ENCODE measurements around the gene TWIST2.

The TWIST2 gene

DNA sequence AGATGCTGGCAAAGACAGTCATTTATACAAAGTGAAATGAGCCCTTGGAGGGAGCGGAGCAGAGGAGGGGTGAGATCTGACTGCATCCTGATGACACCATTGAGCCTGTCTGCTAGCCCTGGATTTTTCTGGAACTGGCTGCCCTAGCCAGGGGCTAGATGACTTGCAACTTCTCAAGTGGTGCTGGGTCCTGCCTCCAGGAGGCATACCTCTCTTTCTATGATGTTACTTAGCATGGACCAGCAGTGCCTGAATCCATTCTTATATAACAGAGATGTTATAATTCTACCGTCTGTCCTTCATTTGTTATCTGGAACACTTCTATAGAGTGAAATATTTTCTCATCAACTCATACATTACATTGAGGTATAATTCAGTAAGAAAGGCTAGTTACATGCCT lies 8.5 kb upstream of the TWIST2 start:
- no peak for DNase-seq

DNA sequence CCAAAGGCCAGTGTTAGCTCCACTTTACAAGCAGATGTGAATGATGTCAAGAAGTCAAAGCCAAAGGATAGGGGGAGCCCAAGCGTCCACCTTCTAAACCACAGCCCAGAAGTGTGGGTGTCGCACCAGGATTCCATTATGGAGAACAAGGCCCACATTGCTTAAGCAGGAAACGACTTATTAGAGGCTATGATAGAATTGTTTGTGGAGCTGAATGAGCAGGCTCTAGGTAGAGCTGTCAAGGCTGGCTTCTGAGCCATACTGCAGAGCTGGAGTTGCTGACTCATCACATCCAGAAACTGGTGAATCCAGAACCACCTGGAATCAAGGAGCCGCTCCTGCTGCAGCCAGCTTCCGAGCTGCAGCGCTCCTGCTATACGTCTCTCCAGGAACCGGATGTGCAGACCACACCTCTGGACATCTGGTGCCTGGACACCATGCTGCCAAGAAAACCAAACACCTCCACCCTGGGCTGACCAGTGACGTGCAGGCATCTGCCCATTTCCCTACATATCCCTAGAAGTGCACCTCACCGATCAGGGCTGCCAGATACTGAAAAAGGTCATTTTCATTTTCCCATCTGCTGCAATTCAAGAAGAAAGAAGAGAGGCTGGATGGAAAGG lies 6.2 kb upstream of the TWIST2 start:
- DNase-seq: no peak

DNA sequence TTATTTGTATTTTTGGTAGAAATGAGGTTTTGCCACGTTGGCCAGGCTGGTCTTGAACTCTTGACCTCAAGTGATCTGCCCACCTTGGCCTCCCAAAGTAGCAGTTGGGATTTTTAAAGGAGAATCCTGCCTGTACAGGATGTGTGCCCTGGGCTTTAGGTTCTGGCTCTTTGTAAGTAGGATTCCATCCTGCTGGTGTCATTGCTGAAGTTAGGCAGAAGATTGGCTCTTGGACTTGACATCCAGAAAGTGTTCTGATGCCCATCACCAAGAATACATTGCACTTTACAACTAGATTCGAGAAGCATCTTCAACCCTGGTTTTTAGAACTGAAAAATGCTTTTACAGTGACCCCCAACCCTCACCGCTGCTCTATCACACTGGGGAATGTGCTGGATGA lies 4.4 kb upstream of the TWIST2 start:
- no peak for DNase-seq

DNA sequence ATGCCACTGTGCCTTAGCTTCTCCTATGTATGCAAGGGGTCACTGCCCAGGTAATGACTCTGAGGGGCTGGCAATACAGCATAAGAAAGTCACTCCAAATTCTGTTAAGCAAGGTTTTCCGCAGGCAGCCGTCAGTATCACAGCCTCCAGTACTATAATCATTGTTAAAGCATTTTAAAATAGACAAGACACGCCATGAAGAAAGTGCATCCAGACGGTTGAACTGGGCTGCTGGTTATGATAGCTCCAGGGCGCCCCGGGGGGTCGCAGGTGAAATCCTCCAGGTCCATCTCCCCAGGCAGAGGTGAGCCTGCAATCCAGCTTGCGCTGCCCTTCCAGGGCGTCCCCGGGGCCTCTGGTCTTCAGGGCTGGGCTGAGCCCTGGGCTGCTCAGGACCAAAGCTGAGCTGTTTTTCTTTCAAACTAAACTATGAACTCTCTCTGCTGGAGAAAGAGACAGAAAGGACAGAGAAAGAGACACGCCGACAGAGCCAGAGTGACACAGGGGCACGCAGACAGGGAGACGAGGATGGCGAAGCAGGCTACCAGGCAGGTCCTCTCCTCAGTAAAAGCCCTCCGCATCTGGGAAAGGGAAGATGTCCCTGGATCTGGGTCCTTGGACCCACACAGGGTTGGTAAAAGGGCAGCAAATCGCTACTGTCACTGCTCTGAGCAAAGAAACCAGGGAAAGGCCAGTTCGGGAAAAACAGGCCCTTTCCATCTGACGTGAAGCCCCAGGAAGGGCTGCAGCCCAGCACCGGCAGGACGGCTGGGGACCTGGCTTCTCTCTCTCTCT lies 2.1 kb upstream of the TWIST2 start:
- DNase-seq: no peak

DNA sequence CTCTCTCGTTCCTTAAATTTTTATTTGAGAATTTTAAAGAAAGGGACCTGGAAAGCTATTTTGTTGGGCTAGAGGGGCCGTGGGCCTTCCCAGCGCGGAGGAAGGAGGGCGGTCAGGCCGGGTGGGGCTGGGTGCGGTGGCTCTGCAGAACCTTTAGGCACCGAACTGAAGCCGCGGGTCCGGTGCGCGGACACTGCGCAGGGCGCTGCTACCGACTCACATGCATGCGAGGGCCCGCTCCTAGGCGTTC lies 1.6 kb upstream of the TWIST2 start:
- DNase-seq: no peak

DNA sequence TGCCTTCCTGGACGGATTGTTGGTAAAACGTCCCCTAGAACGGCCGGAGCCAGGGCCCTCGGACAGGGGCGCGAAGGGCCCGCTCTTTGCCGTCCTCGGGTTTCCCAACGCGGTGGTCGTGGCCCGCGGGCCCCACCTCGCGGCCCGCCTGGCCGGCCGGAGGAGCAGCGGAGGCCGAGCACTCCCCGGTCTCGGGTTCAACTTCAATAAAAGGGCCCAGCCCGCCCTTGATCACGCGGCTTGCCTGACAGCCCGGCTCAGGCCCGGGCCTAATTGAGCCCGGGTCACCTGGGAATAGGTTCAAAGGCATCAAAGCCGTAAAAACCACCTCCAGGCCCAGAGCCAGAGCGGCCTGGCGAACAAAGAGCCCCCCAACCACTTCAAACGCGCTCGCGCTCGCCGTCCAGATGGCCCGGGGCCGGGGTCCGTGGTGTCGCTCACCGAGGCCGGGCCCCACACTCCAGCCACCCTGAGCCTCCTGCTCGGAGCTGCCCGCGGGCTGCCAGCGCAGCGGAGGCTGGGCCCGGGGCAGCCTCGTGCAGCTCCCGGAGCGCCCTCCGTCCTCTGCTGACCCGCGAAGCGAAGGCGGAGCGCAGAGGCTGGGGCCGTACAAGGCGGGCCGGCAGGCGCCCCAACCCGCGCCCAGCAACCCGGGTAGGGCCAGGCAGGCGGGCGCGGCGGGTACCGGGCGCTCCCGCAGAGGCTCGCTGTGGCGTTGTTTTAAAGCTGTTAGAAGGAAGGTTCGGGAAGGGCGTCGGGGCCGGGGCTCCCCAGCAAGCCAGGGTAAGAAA lies 1.1 kb upstream of the TWIST2 start:
- DNase-seq: no peak

DNA sequence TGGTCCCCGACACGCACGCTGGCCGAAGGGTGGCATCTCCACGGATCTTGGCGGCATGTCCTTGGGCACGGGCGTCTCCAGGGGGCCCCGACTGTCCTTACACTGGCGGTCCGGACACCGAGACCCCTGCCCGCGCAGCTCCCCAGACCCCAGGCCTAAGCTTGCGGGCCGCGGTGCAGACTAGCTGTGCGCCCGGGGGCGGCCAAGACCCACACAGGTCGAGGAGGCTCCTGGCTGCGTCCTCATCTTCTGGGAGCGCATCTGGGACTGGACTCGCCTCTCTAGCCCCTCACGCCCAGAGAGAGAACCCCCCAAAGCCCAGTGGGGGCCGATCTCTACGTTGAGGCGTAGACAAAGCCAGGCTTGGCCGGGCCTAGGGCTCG lies 475 bp upstream of the TWIST2 start:
- DNase-seq: no peak

DNA sequence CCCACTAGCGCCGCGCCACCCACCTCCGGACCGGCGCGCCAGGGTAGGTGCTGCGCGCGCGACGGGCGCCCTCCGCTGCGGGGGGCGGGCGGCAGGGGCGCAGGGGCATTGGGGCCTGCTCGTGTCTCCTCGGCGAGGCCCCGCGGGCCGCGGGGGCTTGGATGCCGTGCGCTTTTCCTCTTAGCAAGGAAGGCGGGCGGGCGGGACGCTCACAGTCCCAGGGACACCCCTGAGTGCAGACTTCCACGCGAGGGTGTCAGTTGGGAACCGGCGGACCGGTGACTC lies 748 bp downstream of the TWIST2 start:
- no peak for DNase-seq

DNA sequence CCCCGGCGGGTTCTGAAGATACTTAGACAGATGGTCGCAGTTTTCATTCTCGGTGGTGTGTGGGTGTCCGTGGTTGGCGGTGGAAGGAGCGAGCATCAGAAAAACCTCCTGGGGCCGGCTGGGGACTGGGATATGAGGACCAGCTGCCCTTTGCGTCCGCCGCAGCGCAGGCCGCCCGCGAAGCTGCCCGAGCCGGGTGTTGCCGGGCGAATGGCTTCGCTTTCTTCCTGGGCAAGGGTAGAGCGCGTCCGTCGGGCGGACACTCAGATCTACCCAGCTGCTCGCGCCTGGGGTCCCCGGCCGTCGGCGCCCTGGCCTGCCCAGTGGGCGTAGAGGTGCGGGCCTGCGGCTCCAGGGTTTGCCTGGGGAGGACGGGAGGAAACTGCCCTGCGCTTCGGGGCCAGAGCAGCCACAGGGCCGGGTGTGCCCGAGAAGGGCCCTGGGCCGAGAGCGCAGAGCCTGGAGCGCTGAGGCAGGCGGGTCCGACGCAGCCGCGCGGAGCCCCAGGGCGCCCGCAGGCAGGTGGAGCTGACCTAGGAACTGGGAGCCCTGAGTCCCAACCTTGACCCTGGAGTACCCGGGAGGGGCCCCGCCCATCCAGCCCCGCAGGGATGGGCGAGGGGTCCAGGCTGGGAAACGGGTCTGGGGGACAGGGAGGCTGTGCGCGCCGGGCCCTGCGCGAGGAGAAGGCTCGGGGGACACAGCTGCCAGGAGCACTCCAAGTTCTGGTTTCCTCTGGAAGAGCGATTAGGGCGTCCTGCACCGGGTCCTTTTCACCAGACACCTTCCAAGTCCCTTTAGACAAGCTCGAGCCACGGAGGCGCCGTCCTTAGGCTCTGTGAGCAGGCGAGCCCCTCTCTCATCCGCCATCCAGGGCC lies 1.3 kb downstream of the TWIST2 start:
- DNase-seq: no peak

DNA sequence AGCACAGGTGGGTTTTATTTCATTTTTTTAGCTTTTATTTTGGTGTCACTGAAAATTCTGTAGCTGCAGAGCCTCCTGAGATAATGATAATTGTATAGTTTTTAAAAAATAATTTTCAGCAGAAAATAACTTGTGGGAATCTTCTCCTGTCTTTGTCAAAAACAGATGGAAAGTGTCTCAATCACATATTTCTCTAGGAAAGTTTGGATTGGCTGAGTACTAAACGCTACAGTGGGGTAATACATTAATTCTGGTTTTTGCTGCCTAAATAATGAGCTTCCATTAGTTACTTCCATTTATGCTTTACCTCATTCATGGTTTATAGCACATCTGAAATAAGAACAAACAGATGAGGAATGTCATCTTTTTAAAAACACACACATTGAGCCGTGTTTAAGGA lies 2.2 kb downstream of the TWIST2 start:
- no peak for DNase-seq

DNA sequence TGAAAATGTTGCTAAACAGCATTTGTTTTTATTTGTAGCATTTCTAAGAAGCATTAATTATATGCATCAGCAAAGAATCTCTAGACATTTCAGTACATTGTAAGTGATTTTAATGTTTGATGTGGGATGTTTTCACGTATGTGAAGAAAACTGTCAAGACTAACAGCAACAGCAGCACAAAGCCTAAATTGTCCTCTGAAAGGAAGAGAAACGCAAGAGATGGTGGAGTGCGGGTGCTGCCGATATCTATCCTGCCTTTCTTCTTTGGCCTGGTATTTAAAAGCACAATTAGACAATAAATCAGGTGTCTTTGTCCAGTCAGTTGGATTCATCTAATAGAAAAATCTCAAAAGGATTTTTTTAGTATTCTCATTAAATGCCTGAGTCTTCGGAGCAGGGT lies 3.1 kb downstream of the TWIST2 start:
- no peak for DNase-seq

DNA sequence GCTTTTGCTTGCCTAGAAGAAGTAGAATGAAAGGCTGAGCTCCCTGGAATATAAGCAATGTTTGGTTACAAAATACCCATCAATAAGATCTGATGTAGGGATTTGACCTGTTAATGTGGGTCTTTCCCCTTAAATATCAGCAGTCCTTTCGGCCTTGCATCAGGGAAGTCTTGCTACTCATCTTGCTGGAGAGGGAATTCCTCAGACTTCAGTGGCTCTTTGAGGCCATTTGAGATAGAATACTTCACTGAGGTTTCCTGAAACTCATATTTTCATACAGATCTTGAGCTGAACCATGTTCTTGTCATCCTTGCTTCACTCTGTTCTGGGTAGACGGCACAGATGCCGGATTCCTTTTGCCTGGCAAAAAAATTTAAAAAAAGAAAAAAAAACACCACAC lies 3.9 kb downstream of the TWIST2 start:
- DNase-seq: no peak

DNA sequence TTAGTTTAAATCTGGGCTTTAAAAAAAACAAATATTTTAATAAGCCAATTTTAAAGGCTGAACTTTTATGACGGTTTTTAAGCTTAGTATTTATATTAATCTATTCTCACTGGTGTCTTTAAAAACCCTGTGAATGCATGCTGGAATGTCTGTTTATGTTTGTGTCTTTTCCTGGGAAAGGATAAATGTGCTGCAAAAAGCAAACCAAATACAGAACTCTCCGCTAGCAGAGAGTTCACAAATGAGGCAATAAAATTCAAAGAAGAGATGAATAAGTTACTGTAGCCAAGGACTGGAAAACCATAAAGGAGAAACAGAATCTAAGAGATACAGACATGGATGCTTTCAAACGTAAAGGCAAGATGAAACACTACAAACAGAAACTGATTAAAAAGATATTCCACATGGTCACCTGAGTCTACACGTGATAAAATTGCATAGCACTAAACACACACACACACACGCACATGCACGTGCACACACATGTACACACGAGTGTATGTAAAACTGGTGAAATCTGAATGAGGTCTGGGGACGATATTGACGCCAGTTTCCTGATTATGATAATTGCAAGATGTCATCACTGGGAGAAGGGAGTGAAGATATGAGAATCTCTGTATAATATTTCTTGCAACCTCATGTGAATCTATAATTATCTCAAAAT lies 4.5 kb downstream of the TWIST2 start:
- no peak for DNase-seq

DNA sequence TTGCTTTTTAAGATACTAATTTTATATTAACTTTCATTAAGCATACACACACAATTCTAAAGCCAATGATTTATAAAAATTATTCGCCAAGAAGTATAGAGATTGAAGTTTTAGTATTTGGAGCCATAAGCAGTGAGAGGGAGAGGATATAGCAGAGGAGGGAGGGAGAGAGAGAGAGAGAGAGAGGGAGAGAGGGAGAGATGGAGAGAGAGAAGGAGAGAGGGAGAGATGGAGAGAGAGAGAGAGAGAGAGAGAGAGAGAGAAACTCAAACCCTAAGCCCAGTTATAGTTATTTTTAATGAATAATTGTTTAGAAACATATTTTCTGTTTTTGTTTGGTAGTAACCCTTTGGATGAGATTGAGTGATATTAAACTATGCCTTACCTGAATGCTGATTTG lies 5.3 kb downstream of the TWIST2 start:
- no peak for DNase-seq

DNA sequence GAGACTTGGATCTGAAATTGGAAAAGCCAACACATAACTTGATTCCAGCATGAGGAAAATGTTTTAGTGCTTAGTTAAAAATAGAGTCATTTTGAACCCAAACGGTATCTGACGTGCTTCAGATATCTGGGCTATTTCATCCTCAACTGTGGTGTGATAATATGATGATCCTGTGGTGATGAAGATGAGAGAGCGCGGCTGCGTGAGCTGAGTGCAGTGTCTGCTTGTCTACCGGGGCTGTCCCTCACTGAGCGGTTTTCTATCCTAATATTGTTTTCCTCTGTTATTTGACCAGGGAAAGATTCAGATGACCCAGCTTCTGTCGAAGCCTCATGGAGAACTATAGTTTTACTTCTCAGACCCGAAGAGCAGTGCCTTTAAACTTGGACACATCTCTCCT lies 5.8 kb downstream of the TWIST2 start:
- no peak for DNase-seq

DNA sequence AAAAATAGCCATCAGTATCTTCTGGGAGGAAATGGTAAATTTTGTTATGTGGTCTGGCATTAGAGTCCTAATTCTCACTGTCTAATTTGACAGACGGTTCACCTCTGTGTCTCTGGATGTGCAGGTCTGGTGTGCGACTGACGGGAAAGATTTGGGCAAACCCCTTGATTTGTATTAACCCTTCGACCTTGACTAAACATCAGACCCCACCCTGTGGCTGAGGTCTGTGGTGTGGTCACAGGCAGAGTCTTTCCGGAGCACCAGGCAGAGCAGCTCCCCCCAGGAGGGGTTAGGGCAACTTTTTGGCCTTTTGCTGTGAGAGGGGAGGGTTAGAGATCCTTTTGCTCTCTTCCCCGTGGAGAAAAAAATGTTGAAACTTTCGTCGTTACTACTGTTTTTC lies 6.4 kb downstream of the TWIST2 start:
- no peak for DNase-seq

DNA sequence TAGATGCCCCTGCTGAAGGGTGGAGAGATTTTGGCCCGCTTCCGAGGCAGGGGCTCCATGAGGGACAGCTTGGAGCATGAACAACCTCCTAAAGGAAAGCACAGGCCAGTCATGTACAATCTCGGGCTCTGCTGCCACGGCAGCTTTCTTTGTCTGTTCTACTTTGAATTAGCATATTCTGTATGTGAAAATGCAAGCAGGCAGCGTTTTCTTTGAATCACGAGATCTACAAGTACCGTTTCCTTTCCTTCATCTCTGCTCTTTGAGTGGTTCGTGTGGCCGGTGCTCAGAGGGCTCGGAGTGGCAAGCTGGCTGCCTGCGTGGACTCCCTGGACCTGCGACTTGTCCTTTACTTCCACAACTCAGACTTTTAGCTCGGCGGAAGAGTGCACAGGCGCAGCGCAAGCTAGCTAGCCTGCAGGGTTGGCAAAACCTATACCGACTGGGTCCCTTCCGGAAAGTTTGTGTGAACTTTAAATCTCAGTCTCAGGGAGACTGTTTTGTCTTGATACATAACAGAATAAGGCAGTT lies 6.9 kb downstream of the TWIST2 start:
- no peak for DNase-seq

DNA sequence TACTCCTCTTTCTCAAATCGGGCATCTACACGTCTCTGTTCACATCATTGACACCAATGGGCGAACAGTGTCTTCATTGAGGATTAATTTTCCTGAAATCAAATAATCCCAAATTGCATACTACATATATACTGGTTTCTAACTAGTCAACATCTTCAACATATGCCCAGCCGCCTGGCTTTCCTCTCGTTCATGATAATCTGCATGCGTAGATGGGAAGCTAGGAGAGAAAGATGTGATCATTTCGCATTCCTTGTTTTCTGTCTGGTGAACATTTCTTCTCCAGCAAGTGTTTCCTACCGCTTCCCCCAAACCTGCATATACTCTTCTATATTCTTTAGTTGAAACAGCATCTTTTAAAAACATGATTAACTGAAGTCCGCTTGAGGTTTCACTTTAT lies 7.4 kb downstream of the TWIST2 start:
- DNase-seq: no peak

DNA sequence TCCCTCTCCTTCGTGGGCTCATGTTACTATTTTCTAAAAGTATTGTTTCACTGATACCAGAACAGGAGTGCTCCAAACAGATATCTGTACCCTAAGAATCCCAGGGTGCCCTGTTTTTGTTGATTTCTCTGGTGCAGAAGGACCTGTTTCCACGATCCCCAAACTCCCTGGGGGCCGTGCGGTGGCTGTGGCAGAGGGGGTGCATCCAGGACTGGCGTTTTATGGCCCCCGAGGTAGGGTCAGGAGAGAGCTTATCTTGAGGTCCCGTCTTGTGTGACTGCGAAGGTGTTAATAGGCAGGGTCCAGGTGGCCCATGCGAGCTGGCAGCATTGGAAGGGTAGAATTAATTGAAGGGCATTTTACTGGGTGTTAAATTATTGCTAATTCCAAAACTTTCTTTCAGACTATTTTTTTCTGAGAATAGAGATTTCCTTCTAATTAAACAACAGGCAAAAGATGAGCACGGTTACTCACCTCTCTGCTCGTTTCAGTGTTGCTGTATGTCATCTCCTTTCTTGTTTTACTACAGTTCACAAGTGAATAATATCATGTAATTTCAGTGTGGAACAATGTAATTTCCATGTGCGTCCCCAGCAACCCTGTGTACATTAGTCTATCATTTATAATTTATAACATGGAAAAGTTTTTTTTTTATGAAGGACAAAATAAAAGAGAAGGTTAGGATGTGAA lies 8.2 kb downstream of the TWIST2 start:
- DNase-seq: no peak

DNA sequence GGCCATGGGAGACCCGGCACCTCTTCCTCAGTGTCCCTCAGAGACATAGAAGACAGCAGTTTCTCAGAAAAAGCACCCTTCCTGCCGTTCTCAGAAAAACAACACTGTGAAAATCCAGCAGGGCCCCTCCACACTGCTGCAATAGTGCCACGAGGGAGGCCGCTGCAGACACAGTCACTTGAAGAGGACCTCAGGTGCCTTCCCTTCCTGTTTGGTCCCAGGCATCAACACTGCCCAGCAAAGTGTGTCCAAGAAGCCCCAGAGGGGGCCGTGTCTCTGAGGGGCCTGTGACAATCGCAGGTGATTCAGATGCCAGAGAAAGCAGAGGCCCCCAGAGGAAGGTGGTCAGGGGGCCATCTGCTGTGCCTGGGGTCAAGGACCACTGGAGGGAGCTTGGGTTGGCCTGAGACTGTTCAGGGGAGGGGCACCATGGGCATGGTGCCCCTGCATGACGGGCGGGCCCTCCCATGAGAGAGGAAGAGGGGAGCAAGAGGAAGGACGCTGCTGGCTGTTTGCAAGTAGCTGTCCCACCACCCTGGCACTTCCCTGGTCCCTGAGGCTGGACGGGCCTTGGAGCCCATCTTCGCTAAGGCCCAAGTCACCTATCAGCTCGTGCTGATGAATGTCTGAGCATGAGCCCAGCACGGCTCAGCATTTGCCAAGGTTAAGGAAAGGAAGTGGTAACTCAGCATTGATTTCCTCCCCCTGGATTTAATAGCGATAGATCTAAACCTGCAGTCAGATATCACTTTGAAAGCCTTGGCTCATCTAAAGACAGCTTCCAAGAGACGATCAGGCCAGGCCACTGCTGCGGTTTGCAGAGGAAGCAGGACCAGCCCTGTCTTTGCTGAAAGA lies 9.1 kb downstream of the TWIST2 start:
- no peak for DNase-seq

DNA sequence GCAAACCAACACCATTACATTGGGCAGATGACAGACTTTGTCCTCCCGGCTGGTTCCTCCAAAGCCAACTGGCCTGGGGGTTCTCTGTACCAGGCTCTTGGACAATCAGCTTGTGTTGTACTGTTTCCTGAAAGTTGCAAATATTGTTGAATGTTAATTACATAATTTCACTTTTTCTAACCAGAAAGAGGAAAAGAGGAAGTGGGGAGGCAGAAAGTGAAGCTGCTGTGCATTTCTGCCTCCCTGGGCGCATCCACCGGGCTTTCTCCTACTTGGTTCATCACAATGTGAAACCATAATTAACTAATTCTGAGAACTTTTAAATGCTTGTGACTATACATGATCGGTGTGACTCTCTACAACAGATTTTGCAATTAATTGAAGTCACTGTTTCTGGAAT lies 10.1 kb downstream of the TWIST2 start:
- DNase-seq: no peak
